KOPT-K1 (cell line): ENCODE measurements around the gene CSMD2.

Experiments
- H3K27ac ChIP-seq: fragments of 200-600 bp; sonication (generic); 2 replicates; pipeline ENCODE4 v1.5.1; 2016; ENCODE audit warnings: antibody characterized with exemption, mild to moderate bottlenecking, low read depth, low read length; ENCODE audit not compliant: poor library complexity, severe bottlenecking
- H3K36me3 ChIP-seq: fragments of 200-600 bp; sonication (generic); 2 replicates; pipeline ENCODE4 v1.5.1; 2017; ENCODE audit warnings: antibody characterized with exemption, mild to moderate bottlenecking, low read length, moderate library complexity; ENCODE audit not compliant: insufficient read depth
- H3K9me3 ChIP-seq: fragments of 200-600 bp; sonication (generic); 2 replicates; pipeline ENCODE4 v1.5.1; 2017; ENCODE audit warnings: antibody characterized with exemption, low read length, mild to moderate bottlenecking; ENCODE audit not compliant: insufficient read depth, poor library complexity, severe bottlenecking

The CSMD2 gene

DNA sequence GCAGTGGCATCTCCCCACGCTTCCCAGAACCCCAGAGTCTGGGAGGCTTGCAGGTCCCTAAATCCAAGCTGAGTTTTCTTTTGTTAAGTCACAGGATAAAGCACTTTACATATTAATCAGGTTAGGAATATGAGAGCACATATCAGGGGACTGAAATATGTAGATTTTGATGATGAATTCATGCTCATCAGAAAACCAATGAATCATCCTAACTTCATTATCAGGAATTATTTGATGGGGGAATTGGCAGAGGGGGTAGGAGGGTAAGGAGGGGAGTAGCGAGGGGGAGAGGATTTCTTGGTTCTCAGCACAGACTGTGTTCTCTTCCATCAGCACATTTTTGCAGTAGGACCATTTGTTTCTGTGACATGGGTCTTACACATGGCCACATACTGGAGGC is 269.1 kb downstream of the CSMD2 start:
- Histone ChIP-seq H3K27ac (no peak overlapping the region), H3K9me3 (no peaks in the 10 kb centered on the region), H3K36me3 (no peaks in the 10 kb centered on the region)

DNA sequence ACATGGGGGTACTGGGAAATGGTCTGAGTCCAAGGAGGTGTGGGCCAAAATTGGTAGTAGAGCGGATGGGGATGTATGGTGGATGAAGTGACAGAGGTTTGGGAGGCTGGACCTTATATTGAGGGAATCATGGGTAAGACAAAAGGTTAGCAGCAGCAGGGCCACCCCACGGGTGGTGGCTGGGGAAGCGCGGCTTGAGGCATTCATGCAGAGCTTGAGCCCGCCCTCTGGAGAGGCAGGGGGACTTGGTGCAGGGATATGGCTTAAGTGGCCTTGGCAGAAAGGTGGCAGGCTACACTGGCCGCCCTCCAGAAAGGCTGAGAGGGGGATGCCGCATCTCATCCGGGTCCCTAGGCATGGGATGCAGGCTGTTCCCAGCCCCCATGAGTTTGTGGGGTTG is 269.6 kb downstream of the CSMD2 start:
- no peaks in the 10 kb centered on the region for H3K9me3 ChIP-seq
- H3K27ac ChIP-seq = no peak overlapping the region
- H3K36me3 ChIP-seq = no peaks in the 10 kb centered on the region

DNA sequence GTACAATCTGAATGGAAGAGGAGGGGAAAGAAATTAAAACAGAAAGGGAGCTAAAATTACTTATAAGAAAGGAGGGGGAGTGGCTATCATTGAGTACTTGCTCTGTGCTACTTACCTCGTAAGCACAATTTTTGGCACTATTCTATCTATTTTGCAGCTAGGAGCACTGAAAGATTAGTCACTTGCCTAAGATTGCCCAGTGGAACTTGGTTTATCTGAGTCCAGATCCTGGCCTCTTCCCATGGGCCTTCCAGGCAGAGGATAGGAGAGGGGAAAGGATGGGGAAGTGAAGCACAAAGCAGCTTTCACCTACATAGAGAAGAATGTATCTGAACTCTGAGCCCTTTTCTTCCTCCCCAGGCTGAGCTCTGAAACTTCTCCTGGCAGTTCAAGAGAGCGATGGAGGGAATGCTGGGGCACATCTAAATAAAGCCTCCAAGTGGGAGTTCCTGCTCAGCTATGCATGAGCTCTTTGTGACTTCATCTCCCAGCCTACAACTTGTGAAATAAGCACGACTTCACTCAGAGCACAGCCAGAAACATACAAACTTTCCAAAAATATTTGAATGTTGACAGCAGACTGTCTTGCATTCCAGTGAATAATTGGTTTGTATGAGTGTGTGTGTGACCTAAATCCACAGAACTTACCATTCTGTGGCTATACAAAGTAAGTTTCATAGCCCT is 271.7 kb downstream of the CSMD2 start:
- H3K9me3 ChIP-seq = no peaks in the 10 kb centered on the region
- H3K36me3 ChIP-seq = no peaks in the 10 kb centered on the region
- no peak overlapping the region for H3K27ac ChIP-seq

DNA sequence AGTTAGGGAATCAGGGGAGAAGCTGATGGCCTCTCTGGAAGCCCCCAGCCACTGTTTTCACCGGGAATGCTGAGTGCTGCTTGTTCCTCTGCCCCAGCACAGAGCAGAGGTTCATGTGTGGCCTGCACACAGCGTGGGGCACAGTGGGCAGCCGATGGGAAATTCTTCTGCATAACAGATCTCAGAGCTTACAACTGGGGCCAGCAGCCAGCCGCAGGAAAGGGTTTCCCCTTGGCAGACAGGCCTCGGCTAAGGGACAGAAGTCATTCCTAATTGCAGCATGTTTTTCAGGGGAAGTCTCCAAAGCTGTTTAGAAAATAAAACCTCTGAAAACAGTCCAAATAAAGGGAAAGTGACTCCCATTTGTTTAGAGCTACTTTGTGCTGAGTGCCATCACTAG is 278.5 kb downstream of the CSMD2 start:
- Histone ChIP-seq H3K27ac (no peak overlapping the region), H3K36me3 (no peaks in the 10 kb centered on the region), H3K9me3 (no peaks in the 10 kb centered on the region)

DNA sequence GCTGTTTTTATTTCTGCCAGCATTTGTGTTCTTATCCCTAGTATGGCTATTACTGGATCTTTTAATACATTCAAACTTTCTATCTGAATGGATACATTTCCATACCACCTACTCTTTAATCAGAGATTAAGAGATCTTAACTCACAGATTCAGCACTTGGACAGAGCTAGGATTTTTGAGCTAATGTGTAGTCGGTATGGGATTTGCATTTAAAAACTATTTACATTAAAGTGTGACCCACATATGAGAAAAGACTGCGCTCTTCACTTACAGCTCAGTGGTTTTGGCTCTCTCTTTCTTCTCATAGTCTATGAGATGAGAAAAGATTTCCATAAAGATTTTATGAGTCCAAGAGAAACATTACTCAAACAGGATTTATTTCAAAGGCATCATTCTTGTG is 284.7 kb downstream of the CSMD2 start:
- no peaks in the 10 kb centered on the region for H3K36me3 ChIP-seq
- H3K27ac ChIP-seq = no peak overlapping the region
- H3K9me3 ChIP-seq = no peaks in the 10 kb centered on the region

DNA sequence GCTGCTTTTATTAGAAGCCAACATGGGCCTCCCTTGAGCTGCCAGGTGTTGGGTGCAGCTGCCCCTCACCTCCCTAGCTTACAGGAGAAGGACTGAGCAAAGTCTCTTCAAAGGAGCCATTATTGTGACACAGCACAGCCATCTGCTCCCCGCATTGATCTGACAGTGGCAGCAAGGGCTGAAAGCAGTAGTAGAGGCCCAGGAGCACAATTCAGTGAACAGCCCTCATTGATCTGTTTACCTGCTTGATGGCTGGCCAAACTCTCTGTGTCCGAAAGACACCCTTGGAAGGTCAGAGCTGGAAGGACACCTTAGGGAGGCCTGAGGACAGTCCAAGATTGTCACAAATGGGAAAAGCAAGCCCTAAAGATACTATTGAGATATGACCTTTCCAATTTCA is 286.6 kb downstream of the CSMD2 start:
- Histone ChIP-seq H3K9me3 (no peaks in the 10 kb centered on the region), H3K36me3 (no peaks in the 10 kb centered on the region), H3K27ac (no peak overlapping the region)

DNA sequence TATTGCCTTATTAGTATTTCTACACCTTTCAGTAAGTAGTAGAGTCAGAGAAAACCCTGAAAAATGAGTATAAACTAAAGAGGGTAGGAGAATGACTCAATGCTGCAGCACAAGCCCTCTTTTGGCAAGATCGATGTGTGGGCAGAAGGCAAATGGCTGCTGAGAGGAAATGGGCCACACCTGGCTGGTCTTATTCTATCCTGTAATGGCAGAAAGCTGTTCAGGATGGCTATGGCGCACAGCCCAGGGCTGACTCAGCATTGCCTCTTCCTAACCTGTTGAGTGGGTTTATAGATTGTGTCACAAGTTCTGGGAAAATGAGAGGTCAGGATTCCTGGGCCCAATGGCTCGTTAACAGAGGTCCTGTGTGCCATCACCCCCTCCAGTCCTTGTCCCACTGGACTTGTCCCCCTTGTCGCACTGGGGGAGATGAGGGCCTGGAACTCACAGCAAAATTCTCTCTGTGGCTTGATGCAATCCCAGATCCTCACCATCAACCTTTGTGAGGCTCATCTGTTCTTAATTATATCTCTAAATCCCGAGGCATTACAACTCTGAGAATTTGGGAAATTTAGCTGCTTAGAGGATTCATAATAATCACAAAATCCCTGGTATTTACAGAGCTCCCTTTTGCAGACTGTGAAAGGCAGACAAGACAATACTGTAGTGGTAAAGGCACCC is 287.9 kb downstream of the CSMD2 start:
- Histone ChIP-seq H3K9me3 (no peaks in the 10 kb centered on the region), H3K36me3 (no peaks in the 10 kb centered on the region), H3K27ac (no peak overlapping the region)

DNA sequence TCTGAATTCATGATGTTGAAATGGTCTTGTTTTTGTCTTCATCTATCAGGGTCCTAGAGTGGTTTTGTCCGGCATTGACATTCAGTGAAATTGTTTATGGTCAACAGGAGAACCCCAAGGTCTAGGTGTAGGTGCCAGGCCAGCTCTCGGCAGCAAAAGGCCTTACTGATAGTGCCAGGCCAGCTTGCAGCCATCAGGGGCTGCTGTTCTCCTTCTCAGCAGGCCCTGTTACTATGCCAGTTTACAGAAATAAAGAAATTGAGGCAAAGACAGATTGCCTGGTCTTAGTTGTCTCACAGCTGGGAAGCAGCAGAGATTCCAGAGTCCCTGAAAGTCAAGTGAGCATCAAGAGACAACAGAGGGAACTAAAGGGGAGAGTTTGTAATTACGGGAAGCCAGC is 289.2 kb downstream of the CSMD2 start:
- H3K9me3 ChIP-seq = no peaks in the 10 kb centered on the region
- no peak overlapping the region for H3K27ac ChIP-seq
- no peaks in the 10 kb centered on the region for H3K36me3 ChIP-seq

DNA sequence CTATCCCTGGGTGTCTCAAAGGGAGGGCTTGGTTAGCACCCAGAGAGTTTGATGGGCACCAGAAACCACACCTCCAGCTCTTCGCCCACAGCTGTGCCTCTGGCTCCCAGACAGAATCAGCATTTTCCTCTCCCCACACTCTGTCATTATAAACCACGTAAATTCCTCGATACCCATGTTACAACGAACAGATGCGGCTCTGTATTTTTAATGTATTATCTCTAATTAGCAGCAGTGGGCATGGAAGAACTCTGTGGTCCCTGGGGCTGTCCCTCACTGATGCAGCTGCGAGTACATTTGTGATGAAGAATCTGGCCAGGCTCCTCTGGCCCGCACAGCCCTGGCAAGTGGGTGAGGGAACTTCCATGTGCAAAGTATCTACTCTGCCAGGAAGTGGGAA is 290.4 kb downstream of the CSMD2 start:
- no peaks in the 10 kb centered on the region for H3K36me3 ChIP-seq
- H3K27ac ChIP-seq = no peak overlapping the region
- no peaks in the 10 kb centered on the region for H3K9me3 ChIP-seq

DNA sequence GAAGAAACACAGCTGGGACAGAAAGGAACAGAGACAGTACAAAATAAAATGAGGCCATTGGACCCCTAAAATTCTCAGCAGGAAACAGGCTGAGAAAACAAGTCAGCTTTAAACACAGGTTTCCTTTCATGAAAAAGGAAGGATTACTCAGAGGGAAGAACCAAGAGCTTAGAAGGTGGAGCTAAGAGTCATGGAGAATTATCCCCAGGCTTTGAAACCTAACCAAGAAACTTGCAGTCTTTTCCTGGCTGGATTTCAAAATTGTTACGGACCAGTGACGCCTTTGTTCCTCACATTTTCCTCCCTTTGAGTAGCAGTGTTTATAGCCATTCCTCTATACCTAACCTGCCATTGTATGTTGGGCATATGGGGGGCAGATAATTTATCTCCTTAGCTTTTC is 292.3 kb downstream of the CSMD2 start:
- Histone ChIP-seq H3K9me3 (no peaks in the 10 kb centered on the region), H3K36me3 (no peaks in the 10 kb centered on the region), H3K27ac (no peak overlapping the region)

DNA sequence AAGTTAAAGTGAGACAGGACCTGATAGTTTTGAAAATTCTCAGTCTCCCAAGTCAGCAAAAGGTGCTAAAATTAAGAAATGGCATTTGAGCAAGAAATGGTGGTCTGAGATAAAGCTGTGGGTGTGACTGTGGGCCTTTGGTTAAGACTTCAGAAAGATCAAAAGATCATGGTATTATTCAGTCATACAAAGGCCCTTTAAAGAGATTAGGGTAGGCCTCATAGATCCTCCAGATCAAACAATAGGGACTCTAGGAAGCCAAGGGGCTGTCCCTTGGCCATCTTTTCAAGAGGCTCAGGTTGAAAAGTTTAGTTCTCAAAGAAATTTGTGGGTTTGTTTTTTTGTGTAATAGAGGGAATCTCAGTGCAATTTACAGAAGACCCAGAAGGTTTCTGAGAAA is 292.8 kb downstream of the CSMD2 start:
- H3K9me3 ChIP-seq = no peaks in the 10 kb centered on the region
- H3K27ac ChIP-seq = no peak overlapping the region
- H3K36me3 ChIP-seq = no peaks in the 10 kb centered on the region

DNA sequence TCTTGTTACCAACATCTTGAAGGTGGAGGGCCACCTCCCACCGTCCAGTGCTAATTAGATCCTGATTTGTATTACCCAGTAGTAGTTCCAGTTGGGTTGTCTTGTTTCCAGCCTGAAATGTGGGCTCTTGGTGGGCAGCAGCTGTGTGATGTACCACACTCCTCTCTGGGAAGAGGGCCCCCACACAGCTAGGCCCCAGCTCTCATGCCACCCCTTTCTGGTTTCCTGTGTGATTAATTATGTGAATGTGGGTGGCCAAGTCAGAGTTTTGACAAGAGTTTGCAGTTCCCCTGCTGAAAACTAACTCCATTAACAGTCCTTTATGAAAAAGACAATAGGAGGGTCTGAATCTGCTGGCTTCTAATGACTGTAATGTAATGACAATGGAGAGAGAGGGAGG is 297.3 kb downstream of the CSMD2 start:
- no peaks in the 10 kb centered on the region for H3K36me3 ChIP-seq
- H3K9me3 ChIP-seq = no peaks in the 10 kb centered on the region
- no peak overlapping the region for H3K27ac ChIP-seq

DNA sequence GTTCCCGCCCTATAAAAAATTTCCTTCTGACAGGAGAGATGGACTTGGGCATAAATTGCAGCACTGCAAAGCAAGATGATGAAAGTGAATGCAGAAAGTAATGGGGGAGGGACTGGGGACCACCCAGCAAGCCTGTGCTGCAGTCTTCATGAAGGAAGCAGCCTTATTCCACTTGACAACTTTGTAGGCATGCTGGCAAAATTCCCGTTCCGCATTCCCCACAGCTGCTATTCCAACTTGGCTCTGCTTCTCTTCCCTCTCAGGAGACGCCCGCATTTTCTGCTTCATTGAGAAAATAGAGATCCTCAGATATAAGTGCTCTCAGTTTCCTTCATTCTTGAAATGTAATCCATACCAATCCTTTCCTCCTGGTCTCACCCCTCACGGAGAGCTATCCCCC is 298.7 kb downstream of the CSMD2 start:
- Histone ChIP-seq H3K9me3 (no peaks in the 10 kb centered on the region), H3K27ac (no peak overlapping the region), H3K36me3 (no peaks in the 10 kb centered on the region)

DNA sequence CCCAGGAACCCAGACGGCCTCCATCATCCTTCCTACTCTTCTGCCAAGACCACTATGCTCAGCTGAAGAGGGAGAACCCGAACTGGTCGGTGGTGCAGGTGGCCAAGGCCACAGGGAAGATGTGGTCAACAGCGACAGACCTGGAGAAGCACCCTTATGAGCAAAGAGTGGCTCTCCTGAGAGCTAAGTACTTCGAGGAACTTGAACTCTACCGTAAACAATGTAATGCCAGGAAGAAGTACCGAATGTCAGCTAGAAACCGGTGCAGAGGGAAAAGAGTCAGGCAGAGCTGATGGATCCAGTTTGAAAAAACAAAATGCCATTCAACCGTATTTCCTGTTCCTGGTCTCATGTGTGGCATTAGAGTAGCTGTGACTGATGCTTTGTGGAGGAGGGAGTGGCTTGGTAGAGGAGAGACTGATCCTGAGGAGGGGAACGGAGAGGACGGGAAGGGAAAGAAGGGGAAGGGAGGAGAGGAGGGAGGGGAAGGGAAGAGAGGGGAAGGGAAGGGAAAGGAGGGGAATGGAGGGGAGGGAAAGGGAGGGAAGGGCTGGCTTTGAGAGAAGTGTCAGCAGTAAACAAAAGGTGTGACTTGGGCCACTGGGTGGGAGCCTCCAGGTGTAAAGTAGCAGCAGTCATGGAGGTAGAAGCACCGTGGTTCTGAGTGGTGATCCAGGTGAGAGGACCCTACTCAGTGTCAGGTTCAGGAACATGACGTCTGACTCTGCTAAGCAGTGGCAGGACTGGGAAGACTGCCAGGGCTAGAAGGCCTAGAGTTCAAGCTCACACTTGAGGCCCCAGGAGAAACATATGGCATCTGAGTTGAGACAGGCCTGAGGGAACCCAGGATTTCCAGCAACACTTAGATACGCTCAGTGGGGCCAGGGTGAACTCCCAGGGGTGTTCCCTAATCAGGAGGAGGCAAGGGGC is 300.3 kb downstream of the CSMD2 start:
- H3K9me3 ChIP-seq = no peaks in the 10 kb centered on the region
- no peak overlapping the region for H3K27ac ChIP-seq
- no peaks in the 10 kb centered on the region for H3K36me3 ChIP-seq

DNA sequence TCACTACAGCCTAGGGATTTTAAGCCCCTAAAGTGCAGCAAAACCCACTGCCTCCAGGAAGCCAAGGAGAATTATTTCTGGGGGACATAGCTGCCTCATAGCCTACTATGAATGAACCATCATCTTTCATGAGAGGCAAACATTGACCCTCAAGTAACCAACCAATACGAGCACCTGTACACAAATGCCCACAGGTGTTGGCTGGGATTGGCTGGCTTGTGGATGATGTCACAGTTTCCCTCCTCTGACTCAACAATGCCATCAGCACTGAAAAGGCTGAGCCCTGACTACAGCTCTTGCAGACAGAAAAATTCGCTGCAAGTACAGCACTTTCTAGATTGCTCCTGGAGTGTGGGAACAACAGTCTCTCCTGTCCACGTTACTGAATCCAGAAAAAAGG is 301.3 kb downstream of the CSMD2 start, which contains the start of gene HMGB4:
Gene HMGB4, plus strand, starts transcription at position 301 of the 400 bp plus-strand sequence. CDS start 113 bp downstream, outside the sequence.
- H3K27ac ChIP-seq = no peak within 1 kb of the TSS
- H3K36me3 ChIP-seq = no peaks in the 10 kb centered on the region
- no peaks in the 10 kb centered on the region for H3K9me3 ChIP-seq
